NCI-H1694 (cell line): ENCODE data around the gene PRKCG.

Source experiments
- DNase-seq: peaks from one replicate; lab custom pipeline; 2025; lab: John Stamatoyannopoulos, UW

The PRKCG gene

DNA sequence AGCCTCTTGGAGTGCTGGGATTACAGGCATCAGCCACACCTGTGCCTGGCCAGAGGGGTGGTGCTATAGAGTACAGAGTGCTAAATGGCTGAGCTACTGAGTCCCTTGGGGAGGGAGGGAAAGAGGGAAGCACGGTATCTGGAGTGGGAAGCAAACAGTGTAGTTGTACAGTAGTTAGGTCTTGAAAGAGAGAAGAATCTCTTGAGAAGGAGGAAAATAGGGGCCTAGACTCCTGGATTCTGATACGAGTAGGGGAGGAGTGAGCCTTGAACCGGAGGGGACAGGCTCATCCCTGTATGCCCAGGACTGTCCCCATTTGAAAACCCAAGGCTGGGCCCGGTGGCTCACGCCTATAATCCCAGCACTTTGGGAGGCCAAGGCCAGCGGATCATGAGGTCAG, 9.2 kb upstream of the PRKCG start:
- no peak for DNase-seq

DNA sequence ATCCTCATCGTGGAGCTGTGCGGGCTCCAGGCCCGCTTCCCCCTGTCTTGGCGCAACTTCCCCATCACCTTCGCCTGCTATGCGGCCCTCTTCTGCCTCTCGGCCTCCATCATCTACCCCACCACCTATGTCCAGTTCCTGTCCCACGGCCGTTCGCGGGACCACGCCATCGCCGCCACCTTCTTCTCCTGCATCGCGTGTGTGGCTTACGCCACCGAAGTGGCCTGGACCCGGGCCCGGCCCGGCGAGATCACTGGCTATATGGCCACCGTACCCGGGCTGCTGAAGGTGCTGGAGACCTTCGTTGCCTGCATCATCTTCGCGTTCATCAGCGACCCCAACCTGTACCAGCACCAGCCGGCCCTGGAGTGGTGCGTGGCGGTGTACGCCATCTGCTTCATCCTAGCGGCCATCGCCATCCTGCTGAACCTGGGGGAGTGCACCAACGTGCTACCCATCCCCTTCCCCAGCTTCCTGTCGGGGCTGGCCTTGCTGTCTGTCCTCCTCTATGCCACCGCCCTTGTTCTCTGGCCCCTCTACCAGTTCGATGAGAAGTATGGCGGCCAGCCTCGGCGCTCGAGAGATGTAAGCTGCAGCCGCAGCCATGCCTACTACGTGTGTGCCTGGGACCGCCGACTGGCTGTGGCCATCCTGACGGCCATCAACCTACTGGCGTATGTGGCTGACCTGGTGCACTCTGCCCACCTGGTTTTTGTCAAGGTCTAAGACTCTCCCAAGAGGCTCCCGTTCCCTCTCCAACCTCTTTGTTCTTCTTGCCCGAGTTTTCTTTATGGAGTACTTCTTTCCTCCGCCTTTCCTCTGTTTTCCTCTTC, 8.0 kb upstream of the PRKCG start:
- no peak for DNase-seq

DNA sequence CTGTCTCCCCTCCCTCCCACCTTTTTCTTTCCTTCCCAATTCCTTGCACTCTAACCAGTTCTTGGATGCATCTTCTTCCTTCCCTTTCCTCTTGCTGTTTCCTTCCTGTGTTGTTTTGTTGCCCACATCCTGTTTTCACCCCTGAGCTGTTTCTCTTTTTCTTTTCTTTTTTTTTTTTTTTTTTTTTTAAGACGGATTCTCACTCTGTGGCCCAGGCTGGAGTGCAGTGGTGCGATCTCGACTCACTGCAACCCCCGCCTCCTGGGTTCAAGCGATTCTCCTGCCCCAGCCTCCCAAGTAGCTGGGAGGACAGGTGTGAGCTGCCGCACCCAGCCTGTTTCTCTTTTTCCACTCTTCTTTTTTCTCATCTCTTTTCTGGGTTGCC, 7.4 kb upstream of the PRKCG start:
- DNase-seq, result no peak

DNA sequence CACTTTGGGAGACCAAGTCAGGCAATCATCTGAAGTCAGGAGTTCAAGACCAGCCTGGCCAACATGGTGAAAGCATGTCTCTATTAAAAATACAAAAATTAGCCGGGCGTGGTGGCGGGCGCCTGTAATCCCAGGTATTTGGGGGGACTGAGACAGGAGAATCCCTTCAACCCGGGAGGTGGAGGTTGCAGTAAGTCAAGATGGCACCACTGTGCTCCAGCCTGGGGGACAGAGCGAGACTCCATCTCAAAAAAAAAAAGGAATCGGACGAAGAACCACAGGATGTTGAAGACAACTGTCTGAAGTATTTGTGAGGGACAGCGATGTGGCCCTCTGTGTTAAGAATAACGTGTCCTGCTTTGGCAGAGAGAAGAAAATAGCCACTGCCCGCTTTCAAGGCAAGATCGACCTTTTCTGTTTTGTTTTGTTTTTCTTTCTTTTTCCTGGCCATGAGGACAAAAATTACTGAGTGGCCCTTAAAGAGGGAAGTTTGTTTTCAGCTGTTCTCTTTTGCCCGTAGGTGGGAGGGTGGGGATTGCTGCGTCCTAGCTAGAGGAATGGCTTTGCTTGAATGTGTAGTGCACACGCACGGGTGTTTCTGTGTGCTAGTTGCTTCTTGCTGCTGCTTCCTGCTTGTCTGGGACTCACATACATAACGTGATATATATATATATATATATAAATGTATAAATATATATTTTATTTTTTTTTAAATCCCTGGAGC, 6.2 kb upstream of the PRKCG start:
- DNase-seq, result no peak

DNA sequence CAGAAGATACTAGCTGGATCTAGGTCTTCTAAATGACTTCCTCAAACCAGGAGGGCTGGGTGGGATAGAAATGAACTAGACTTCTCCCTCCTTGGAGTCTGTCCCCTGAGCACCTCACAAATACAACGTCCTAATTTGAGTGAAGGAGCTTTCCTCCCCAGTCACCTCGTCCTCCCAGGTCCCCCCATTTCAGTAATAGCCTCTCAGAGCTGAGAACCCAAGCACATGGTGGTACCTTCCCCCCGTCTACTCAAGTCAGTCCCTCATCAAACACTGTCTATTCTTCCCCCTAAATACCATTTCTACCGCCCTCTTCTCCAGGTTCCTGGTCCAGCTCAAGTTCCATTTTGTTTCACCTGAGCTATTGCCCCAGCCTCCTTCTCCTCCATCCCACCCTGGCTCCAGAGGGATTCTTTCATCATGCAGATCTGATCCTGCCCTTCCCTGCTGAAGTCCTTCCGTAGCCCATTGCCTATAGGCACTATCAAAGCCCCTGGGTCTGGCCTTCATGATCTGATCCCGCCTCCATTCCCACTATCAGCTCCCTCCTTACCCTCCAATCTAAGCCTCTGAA, 5.3 kb upstream of the PRKCG start:
- no peak for DNase-seq

DNA sequence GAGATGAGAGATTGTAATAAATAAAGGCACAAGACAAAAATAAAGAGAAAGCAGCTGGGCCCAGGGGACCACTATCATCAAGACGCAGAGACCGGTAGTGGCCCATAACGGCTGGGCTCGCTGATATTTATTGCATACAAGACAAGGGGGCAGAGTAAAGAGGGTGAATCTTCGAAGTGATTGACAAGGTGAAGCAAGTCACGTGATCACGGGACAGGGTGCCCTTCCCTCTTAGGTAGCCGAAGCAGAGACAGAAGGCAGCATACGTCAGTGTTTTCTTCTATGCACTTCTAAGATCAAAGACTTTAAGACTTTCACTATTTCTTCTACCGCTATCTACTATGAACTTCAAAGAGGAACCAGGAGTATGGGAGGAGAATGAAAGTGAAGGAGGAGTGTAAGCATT, 4.6 kb upstream of the PRKCG start:
- DNase-seq, result no peak

DNA sequence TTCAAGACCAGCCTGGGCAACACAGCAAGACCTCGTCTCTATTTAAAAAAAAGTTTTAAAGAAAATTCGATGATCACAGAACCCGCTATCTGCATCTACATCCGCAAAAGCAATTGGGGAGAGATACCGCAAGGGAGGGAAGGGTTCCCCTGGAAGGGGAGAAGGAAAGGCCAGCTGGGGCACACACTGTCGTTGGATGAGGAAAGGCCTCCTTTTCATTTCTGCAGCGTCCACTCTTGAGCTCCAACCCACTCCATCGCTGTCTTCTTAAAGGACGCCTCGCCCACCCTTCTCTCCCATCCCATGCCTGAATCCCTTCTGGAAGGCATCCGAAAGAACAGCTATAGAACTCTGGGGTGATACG, 3.2 kb upstream of the PRKCG start:
- no peak for DNase-seq

DNA sequence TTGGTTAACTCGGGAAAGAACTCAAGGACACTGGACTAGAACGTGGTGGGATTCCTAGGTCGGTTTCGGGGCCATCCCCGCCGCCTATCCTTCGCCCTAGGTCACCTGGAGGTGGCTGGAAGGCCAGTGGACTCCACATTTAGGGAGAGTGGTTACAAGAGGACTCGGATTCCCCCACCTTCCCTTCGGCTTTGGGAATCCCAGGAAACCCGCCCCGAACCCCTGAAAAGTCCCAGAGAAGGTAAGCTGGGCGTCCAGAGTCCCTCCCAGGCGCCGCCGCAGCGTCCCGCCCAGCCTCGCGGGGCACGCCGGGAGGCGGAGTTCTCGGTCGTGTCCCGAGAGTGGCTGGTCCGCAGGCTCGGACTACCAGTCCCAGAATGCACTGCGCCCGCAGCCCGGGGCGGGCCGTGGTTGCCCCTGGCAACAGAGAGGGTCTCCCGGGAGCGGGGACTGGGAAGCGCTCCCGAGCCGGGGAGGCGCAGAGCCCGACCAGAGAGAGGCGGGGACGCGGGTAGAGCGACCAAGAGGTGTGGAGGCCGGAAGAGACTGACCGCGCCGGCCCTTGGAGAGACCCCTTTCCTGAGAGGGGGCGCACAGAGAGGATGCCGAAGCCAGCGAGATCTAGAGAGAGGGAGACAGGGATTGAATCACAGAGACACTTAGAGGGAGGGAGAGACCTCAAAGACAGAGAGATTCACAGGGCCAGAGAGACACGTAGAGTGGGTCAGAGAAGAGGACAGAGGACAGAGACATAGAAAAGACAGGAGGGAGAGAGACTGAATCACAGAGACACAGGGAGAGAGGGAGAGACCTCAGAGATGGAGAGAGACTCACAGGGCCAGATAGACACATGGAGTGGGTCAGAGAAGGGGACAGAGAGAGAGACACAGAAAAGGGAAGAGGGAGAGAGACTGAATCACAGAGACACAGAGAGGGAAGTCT, 2.6 kb upstream of the PRKCG start:
- no peak for DNase-seq

DNA sequence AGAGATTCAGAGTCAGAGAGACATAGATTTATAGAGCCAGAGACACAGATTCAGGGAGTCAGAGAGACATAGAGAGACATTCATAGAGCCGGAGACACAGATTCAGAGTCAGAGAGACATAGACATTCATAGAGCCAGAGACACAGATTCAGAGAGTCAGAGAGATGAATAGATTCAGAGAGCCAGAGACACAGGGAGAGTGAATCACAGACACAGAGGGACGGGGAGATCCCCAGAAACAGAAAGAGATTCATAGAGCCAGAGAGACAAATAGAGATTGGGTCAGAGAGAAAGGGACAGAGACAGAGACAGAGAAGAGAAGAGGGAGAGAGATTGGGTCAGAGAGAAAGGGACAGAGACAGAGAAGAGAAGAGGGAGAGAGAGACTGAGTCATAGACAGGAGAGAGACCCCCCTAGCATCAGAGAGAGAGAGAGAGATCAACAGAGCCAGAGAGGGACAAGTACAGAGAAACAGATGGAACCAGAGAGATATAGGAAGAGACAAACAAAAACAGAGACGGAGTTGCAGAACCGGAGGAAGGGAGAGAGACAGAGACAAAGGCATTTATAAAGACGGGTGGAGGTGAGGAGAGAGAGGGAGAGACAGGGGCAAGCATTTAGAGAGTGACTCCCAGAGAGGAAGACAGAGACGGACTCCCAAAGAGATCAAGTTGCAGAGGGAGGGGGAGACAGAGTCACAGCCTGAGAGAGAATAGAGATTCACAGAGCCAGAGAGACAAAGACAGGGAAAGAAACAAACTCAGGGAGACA, 1.1 kb upstream of the PRKCG start:
- DNase-seq, result no peak

DNA sequence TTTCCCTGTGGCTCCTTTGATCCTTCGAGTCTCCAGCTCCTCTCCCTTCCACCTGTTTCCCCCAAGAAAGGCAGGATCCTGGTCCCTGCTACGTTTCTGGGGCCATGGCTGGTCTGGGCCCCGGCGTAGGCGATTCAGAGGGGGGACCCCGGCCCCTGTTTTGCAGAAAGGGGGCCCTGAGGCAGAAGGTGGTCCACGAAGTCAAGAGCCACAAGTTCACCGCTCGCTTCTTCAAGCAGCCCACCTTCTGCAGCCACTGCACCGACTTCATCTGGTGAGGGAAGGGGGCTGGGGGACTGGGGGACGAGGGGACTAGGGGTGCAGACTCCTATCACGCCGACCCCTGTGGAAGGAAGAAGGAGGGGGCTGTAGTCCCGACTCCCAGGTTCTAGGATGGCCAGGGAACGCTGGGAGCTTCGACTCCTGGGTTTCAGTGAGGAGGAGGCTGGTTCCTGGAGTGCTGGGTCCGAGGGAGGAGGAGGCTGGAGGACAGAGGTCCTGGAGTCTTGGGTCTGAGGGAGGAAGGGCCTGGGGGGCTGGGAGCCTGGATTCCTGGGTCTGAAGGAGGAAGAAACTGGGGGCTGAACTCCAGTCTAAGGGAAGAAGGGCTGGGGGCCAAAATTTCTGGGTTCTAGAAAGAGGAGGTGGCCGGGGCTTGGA, 524 bp downstream of the PRKCG start:
- no peak for DNase-seq

DNA sequence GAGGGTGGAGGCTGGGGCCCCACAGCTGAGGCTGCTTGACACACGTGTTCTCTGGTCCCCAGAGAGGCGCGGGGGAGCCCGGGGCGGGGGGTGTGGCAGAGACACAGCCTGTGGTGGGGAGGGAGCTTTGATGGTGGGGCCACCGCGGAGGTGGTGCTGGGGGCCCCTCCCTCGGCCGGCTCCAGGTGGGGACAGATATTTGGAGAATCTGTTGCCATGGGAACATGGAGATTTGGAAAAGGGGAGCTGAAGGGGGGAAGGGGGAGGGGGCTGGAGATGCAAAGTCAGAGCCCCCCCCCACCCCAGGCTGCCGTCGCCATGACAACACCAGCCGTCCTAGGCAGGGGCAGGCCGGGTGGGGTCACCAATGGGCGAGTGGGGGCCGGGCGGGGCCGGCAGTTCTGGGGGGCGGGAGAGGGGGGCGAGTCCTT, 1.2 kb downstream of the PRKCG start:
- DNase-seq, result no peak

DNA sequence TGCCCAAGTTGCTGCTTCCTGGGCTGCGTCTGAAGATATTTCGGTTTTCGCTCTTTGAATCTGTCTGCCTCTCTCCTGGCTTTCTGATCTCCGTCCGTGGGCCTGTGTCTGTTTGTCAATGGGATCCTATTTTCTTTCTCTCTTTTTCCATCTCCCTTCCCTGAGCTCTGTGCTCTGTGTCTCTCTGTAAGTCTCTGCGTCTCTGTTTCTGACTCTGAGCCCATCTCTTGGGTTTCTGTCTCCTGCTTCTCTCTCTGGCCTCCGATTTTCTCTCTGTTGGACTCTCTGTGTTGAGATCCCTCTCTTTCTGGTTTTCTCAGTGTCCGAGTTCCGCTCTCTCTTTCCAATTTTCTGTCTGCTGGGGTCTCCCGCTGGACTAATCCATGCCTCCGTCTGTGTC, 1.7 kb downstream of the PRKCG start:
- no peak for DNase-seq

DNA sequence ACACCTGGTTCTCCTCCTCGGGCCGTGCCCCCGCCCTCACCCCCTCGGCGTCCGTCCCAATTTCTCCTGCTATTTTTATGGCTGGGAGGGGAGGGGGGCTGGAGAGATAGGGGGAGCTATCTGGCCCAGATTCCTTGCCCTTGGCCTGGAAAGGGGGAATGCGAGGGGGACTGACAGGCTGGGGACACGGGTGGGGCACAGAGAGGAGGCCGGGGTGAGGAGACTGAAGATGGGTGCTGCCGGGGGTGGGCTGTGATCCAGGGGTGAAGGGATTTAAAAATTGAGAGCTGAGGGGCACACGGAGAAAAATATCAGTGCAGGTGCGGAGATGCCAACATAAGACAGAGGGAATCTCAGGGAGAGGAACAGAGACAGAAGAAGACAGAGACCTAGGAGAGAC, 2.3 kb downstream of the PRKCG start:
- no peak for DNase-seq

DNA sequence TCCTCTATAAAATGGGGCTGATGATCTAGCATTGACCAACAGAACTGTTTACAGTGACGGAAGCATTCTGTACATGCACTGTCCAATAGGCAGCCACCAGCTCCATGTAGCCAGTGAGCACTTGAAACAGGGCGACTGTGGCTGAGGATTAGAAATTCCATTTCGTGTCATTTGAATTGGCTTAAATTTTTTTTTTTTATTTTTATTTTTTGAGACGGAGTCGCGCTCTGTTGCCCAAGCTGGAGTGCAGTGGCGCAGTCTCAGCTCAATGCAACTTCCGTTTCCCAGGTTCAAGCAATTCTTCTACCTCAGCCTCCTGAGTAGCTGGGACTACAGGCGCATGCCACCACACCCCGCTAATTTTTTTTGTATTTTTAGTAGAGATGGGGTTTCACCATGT, 3.0 kb downstream of the PRKCG start:
- no peak for DNase-seq

DNA sequence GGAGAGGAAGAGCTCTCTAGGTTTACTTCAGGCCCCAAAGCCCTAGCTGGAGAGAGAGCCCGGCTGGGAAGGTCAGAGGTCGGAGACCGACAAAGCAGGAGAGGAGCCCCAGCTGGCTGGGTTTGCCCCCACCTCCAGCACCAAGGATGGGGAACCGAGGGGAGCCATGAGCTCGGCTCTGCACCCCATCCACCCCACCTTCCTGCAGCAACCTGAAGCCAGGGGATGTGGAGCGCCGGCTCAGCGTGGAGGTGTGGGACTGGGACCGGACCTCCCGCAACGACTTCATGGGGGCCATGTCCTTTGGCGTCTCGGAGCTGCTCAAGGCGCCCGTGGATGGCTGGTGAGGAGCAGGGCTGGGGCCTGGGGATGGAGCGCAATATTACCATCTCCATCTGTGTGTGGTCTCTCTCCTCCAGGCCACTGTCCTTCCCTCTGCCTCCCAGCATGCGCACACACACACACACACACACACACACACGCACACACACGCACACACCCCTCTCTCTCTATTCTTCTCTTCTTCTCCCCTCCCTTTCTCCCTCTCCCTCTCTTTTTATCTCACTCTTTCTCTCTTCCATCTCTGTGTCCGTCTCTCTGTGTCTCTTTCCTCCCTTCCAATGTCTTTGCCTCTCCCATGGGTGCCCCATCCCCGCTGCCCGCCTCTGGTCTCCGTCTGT, 10.4 kb downstream of the PRKCG start:
- no peak for DNase-seq

DNA sequence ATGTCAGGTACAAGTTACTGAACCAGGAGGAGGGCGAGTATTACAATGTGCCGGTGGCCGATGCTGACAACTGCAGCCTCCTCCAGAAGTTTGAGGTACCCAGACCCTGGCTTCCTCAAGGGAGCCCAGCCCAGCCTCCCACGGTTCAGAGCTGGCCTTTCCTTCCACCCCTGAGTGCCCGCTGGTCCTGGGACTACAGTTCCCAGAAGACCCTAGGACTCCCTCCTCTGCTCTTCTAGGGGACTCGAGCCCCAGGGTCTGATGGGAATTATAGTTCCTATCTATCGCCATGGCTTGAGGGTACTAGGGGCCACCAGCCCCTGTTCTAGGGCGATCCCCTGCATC, 11.0 kb downstream of the PRKCG start:
- no peak for DNase-seq

DNA sequence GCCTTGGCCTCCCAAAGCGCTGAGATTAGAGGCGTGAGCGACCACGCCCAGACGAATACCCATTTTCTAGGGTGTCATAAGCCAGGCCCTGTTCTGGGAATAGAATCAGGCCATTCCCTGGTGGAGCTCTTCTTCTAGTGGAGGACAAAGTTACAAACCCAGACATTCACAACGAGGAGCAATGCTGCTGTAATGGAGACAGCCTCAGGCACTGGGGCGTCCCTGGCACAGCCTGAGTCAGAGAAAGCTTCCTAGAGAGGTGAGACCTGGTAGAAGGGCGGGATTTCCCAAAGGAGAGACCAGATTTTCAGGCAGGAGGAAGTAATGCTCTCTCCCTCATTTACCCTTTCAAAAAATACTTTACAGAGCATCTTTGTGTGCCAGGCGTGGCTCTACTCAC, 12.7 kb downstream of the PRKCG start:
- no peak for DNase-seq

DNA sequence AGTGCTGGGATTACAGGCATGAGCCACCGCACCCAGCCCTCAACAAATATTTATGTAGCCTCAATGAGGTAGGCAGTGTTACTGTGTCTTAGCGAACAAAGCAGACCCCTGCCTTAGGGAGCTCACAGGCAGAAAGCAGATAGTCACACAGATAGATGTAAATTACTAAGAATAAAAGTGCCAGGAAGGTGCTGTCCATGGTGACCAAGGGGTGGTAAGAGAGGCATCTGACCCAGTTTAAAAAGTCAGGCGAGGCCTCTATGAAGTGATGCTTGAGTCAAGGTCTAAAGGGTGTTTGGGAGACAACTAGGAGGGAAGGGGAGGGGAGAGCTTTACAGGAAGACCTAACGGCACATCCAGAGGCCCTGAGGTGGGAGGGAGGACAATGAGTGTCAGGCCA, 14.7 kb downstream of the PRKCG start:
- DNase-seq, result no peak

DNA sequence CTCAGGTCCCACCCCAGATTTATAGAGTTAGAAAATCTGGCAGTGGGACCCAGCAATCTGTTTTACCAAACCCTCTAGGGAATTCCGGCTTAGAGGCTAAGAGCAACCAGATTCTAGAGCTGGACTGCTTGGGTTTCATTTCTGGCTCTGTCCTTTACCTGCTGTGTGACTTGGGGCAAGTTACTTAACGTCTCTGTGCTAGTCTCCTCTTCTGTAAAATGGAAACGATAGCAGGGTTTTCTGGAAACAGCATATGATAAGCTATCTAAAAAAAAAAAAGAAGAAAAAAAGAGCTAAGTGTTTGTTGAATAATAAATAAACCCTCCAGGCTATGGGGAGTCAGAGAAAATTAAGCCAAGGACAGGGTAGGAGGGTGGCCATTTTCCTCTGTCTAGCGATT, 15.5 kb downstream of the PRKCG start:
- DNase-seq, result no peak

DNA sequence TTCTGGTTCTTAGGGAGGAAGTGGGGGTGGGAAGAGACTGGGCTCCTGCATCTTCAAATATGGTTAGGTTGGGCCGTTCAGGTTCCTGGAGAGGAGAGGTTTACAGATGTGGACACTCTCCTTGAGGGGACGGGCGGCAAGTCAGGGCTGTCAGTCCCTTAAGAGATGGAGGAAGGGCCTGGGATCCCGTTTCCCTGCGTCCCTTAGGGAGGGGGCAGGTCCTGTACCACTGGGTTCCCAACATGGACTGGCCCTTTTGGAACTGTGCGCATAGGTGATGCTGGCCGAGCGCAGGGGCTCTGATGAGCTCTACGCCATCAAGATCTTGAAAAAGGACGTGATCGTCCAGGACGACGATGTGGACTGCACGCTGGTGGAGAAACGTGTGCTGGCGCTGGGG, 16.2 kb downstream of the PRKCG start:
- DNase-seq, result no peak
